Panc1 (cell line): ENCODE results near the gene NOL3. TPM values are rescaled to one million over a fixed set of nuclear protein-coding genes. Genes with fewer than 3 reads are reported as not detected.

Experiments used
- ATAC-seq: fragments of 200-7000 bp; cut with Tn5 transposase; 2 replicates; pipeline ENCODE4 v1.9.1; 2020; ENCODE audit warnings: mild to moderate bottlenecking, moderate library complexity
- BruUV-seq: library from RNA; stranded (reverse); fragments of 400-500 nt; replicated peaks from 2 replicates; lab custom pipeline; 2021; lab: Mats Ljungman, UMichigan
- CTCF ChIA-PET: fragments of 300-600 bp; sonication (Branson Sonifier 250); formaldehyde crosslinking; loops from one replicate; lab custom pipeline; 2022; ENCODE audit warnings: antibody characterized with exemption; lab: Charles Lee
- POLR2A ChIA-PET: fragments of 300-600 bp; sonication (Branson Sonifier 250); formaldehyde crosslinking; loops from one replicate; lab custom pipeline; 2022; ENCODE audit warnings: antibody characterized with exemption; lab: Charles Lee
- DNase-seq: peaks from one replicate; pipeline ENCODE4 v3.0.0-alpha.2; 2010; ENCODE audit warnings: low read depth, low spot score
- H3K27ac ChIP-seq: 2 replicates; pipeline ENCODE4 v1.5.1; 2011; ENCODE audit warnings: mild to moderate bottlenecking, low read length, inconsistent platforms
- H3K27me3 ChIP-seq: fragments of 200-500 bp; sonication (Bioruptor generic); 2 replicates; pipeline ENCODE4 v1.6.0; 2014; ENCODE audit warnings: low read length, inconsistent platforms; ENCODE audit not compliant: control insufficient read depth, insufficient read depth
- H3K36me3 ChIP-seq: fragments of 200-500 bp; sonication (Bioruptor generic); 2 replicates; pipeline ENCODE4 v1.5.1; 2014; ENCODE audit warnings: inconsistent platforms, mild to moderate bottlenecking, low read length, moderate library complexity; ENCODE audit not compliant: control insufficient read depth, insufficient read depth
- H3K4me1 ChIP-seq: 2 replicates; pipeline ENCODE4 v1.5.1; 2011; ENCODE audit warnings: inconsistent platforms, mild to moderate bottlenecking, low read length, moderate library complexity; ENCODE audit not compliant: control insufficient read depth, insufficient read depth
- H3K4me3 ChIP-seq, 2 experiments: 2 replicates each; pipeline ENCODE4 v1.5.1; 2011 to 2012; ENCODE audit warnings: low read depth in 2 of 2, low read length in 2 of 2, mild to moderate bottlenecking in 2 of 2, inconsistent platforms in 1 of 2, moderate library complexity in 1 of 2
- H3K9me3 ChIP-seq: fragments of 200-500 bp; sonication (Bioruptor generic); 2 replicates; pipeline ENCODE4 v1.5.1; 2014; ENCODE audit warnings: low read depth, mild to moderate bottlenecking, inconsistent platforms, low read length, moderate library complexity; ENCODE audit not compliant: control insufficient read depth, insufficient read depth
- CTCF ChIP-seq: fragments of 450-650 bp; IDR thresholded peaks from 2 replicates; pipeline ENCODE4 v1.5.1; 2017; ENCODE audit warnings: mild to moderate bottlenecking
- POLR2AphosphoS5 ChIP-seq: IDR thresholded peaks from 2 replicates; pipeline ENCODE4 v1.6.1; 2012; ENCODE audit warnings: mild to moderate bottlenecking, low read depth, low read length, moderate library complexity
- REST ChIP-seq, 2 experiments: IDR thresholded peaks; 2 replicates each; pipeline ENCODE4 v1.6.1; 2011 to 2012; ENCODE audit warnings: low read depth in 2 of 2, control low read depth in 1 of 2, low read length in 1 of 2, mild to moderate bottlenecking in 1 of 2, moderate library complexity in 1 of 2; ENCODE audit not compliant: insufficient read depth in 1 of 2
- SIN3A ChIP-seq: IDR thresholded peaks from 2 replicates; pipeline ENCODE4 v1.6.1; 2012; ENCODE audit warnings: low read depth, mild to moderate bottlenecking, low read length, moderate library complexity, borderline replicate concordance; ENCODE audit not compliant: insufficient read depth
- TCF7L2 ChIP-seq: IDR thresholded peaks from 2 replicates; pipeline ENCODE4 v1.6.1; 2011; ENCODE audit warnings: mild to moderate bottlenecking, low read depth, low read length, inconsistent platforms
- in situ Hi-C: cut with HindIII; loops from 2 replicates; pipeline ENCODE4 v1.10.0; 2016; ENCODE audit warnings: low sequenced_read_pairs, low pct_unique_long_range_greater_than_20kb
- intact Hi-C: fragments of 100-400 bp; cut with micrococcal nuclease; formaldehyde crosslinking; loops from one replicate; pipeline ENCODE4 v1.10.0; 2022; ENCODE audit not compliant: unreplicated experiment
- total RNA-seq: library from RNA; stranded (reverse); gene quantifications from one replicate; pipeline ENCODE4 v1.2.1, GENCODE V29; 2021; ENCODE audit not compliant: unreplicated experiment

NOL3 gene
- total RNA-seq, 1 experiment from 2014 or later: 27.9 TPM

- ATAC-seq (no peak), DNase-seq (no peak)
- CTCF ChIA-PET: interaction anchor here (0.5 kb wide), 1 partner anchor 168 kb away, joined by 4 read pairs; no protein-coding TSS in a partner anchor
- no peaks in the 10 kb centered on the region for H3K9me3 ChIP-seq
- no peaks in the 10 kb centered on the region for H3K27me3 ChIP-seq
- POLR2A ChIA-PET: no interaction called here
- H3K4me1 ChIP-seq: peaks cover 9% of the 10 kb centered on the region
- BruUV-seq: no TSS peak
- H3K4me3 ChIP-seq: no peak overlapping the region
- TF ChIP-seq REST (IDR thresholded peaks at IDR 0.05; ENCODE audit: insufficient read depth in 1 of 2, low read depth in 2 of 2, low read length in 1 of 2) (no peak), CTCF (no peak), SIN3A (no peak), TCF7L2 (no peak), POLR2AphosphoS5 (no peak)
- H3K36me3 ChIP-seq: peaks cover 12% of the 10 kb centered on the region; the same call in 1 of the 2 replicates
- intact Hi-C loops: loop anchor here (10.0 kb wide), 1 partner anchor 234 kb away; no protein-coding TSS in a partner anchor
- H3K27ac ChIP-seq: no peak overlapping the region
- in situ Hi-C loops: no loop called here
Observed at GRCh38 chr16:67188798-67189197, 18.5 kb downstream of the NOL3 start.

DNA sequence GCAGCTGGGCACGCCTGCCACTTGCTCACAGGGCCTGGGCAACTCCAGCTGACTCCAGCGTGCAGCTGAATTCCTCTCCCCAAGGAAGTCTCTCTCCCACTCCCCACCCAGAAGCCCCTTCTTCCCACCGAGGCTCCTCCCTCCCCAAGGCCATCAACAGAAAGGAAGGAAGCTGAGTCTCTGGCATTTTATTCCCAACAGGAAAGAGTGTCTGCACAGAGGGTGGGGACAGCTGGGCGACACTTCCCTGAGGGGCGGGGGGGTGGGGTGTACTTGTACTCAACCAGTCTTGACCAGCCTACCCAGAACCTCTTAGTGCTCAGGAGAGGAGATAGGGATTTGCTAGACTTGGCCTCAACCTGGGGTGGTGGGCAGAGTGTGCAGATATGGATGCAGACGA is 19.7 kb downstream of the NOL3 start, which contains the start of gene EXOC3L1:
TSS of gene EXOC3L1 (minus strand) at position 96 of the 400 bp plus-strand sequence. CDS start 460 bp downstream, outside the sequence.
- ATAC-seq (no peak), DNase-seq (no peak)
- ChIA-PET CTCF (interaction anchor here (0.8 kb wide), 1 partner anchor 8 kb away, joined by 3 read pairs; no protein-coding TSS in a partner anchor), POLR2A (no interaction called here)
- peaks cover 9% of the 10 kb centered on the region for H3K4me1 ChIP-seq
- in situ Hi-C loops: no loop called here
- no TSS peak for BruUV-seq
- peaks cover 14% of the 10 kb centered on the region; the same call in 1 of the 2 replicates for H3K36me3 ChIP-seq
- intact Hi-C loops: no loop called here
- H3K27ac ChIP-seq: no peak within 1 kb of the TSS
- H3K4me3 ChIP-seq: no peak within 1 kb of the TSS
- TF ChIP-seq CTCF: no peak
- TF ChIP-seq TCF7L2: no peak
- no peak for TF ChIP-seq SIN3A
- no peak for TF ChIP-seq POLR2AphosphoS5
- no peak for TF ChIP-seq REST (IDR thresholded peaks at IDR 0.05; ENCODE audit: insufficient read depth in 1 of 2, low read depth in 2 of 2, low read length in 1 of 2)
- H3K27me3 ChIP-seq: no peaks in the 10 kb centered on the region
- H3K9me3 ChIP-seq: no peaks in the 10 kb centered on the region
